ENCODE data around the gene KRTAP1-3.
"Not testable (repeated sequence)": the region's sequence is repeated elsewhere in the genome, so short reads cannot be mapped to it uniquely, and the experiment has no call there.

Gene KRTAP1-3, protein sequence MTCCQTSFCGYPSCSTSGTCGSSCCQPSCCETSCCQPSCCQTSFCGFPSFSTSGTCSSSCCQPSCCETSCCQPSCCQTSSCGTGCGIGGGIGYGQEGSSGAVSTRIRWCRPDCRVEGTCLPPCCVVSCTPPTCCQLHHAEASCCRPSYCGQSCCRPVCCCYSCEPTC

DNA sequence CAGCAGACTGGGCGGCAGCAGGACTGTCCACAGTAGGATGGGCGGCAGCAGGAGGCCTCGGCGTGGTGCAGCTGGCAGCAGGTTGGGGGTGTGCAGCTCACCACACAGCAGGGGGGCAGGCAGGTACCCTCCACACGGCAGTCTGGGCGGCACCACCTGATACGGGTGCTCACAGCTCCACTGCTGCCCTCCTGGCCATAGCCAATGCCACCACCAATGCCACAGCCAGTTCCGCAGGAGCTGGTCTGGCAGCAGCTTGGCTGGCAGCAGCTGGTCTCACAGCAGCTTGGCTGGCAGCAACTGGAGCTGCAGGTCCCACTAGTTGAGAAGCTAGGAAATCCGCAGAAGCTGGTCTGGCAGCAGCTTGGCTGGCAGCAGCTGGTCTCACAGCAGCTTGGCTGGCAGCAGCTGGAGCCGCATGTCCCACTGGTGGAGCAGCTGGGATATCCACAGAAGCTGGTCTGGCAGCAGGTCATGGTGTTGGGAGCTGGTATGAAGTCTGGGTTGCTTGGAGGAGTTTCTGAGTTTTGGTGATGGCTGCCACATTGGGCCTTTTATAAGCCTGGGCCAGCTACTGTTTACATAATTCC lies at the start of gene KRTAP1-3:
Gene KRTAP1-3 (minus strand): TSS at position 529 of the 590 bp plus-strand sequence. CDS start 53 bp downstream, at position 476.
- DNase-seq; ATAC-seq (replicated peaks); H3K36me3 Mint-ChIP-seq; H3K4me1 Mint-ChIP-seq; H3K27ac Mint-ChIP-seq; H3K9me3 Mint-ChIP-seq; H3K4me3 Mint-ChIP-seq: not testable (repeated sequence)
- H3K27me3 Mint-ChIP-seq, result peaks cover 6 to 12% of the 10 kb centered on the region in 2 donors

DNA sequence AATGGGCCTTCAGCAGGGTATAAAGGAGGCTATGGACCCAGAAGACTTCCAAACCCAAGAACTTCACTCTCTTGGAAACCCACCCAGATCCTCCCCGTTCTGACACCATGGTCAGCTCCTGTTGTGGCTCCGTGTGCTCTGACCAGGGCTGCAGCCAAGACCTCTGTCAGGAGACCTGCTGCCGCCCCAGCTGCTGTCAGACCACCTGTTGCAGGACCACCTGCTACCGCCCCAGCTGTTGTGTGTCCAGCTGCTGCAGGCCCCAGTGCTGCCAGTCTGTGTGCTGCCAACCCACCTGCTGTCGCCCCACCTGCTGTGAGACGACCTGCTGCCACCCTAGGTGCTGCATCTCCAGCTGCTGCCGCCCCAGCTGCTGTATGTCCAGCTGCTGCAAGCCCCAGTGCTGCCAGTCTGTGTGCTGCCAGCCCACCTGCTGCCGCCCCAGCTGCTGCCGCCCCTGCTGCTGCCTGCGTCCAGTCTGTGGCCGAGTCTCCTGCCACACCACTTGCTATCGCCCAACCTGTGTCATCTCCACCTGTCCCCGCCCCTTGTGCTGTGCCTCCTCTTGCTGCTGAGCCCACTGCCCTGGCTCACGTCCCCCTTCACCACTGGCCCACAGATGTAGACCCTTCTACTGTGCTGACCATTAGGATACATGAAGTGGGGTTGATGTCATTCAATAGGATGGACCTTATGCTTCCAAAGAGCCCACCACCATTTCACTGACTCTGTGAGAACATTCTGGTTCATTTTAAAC lies 49.6 kb upstream of the KRTAP1-3 start, which contains the start of gene KRTAP4-7:
Gene KRTAP4-7 (plus strand): TSS at position 51 of the 757 bp plus-strand sequence. CDS start 57 bp downstream, at position 108.
- not testable (repeated sequence) for H3K9me3 Mint-ChIP-seq; DNase-seq; H3K36me3 Mint-ChIP-seq; H3K27ac Mint-ChIP-seq; H3K4me1 Mint-ChIP-seq; ATAC-seq (replicated peaks); H3K4me3 Mint-ChIP-seq
- peaks cover 9 to 16% of the 10 kb centered on the region in 2 donors for H3K27me3 Mint-ChIP-seq

DNA sequence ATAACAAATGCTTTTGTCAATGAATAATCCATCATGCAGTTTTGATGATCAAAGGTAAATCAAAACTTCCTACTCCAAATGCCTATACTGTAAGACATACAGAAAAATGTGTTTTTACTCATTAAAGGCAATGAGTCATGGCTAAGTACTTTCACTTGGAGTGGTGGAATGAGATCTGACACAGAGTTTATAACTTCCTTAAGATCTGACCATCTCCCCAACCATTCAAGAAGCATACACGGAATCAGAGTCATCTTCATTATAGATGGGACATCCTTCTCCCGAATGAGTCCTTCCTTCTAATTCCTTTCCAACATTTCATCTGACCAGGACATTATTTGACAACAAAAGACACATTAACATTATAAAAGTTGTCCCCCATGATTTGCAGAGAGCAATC lies 48.8 kb upstream of the KRTAP1-3 start:
- not testable (repeated sequence) for H3K9me3 Mint-ChIP-seq; ATAC-seq (replicated peaks); H3K27ac Mint-ChIP-seq; H3K4me3 Mint-ChIP-seq; H3K36me3 Mint-ChIP-seq; DNase-seq; H3K4me1 Mint-ChIP-seq
- H3K27me3 Mint-ChIP-seq, result peaks cover 9 to 16% of the 10 kb centered on the region in 2 donors

DNA sequence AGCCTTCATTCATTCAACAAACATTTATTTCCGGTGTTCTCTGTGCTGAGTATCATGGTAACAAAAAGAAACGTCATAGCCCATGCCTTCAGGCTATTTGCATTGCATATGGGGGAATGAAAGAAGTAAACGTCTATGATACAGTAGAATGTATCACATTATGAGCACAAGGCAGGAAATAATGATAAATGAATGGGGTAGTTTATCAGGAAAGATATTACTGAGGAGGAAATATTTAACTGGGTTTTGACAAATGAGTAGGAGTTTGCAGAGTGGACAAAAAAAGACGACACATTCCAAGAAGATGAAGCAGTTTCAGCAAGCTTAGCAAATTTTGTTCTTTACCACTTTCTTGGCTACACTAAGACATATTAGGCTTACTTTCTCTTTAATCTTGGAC lies 48.0 kb upstream of the KRTAP1-3 start:
- no peaks in the 10 kb centered on the region for H3K9me3 Mint-ChIP-seq
- no peak overlapping the region for H3K4me3 Mint-ChIP-seq
- H3K4me1 Mint-ChIP-seq, result no peaks in the 10 kb centered on the region
- ATAC-seq (replicated peaks) (no peak), DNase-seq (no peak)
- H3K27me3 Mint-ChIP-seq, result peaks cover 9 to 16% of the 10 kb centered on the region in 2 donors
- H3K36me3 Mint-ChIP-seq, result no peaks in the 10 kb centered on the region
- no peak overlapping the region for H3K27ac Mint-ChIP-seq

DNA sequence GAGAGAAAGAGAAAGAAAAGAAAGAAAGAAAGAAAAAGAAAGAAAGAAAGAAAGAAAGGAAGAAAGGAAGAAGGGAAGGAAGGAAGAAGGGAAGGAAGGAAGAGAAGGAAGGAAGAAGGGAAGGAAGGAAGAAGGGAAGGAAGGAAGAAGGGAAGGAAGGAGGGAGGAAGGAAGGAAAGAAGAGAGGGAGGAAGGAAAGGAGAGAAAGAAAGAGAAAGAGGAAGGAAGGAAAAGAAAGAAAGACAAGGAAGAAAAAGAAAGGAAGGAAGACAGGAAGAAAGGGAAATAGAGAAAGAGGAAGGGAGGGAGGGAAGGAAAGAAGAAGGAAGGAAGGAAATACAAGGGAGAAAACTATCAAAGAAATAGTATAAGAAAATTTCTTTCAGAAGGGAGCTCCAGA lies 42.1 kb upstream of the KRTAP1-3 start:
- Mint-ChIP-seq H3K9me3 (peaks cover 0 to 5% of the 10 kb centered on the region in 2 donors), H3K27me3 (peaks cover 16 to 28% of the 10 kb centered on the region in 2 donors), H3K27ac (no peak overlapping the region), H3K36me3 (no peaks in the 10 kb centered on the region), H3K4me1 (peaks cover 0 to 5% of the 10 kb centered on the region in 2 donors), H3K4me3 (no peak overlapping the region)
- ATAC-seq (replicated peaks) (no peak), DNase-seq (no peak)

DNA sequence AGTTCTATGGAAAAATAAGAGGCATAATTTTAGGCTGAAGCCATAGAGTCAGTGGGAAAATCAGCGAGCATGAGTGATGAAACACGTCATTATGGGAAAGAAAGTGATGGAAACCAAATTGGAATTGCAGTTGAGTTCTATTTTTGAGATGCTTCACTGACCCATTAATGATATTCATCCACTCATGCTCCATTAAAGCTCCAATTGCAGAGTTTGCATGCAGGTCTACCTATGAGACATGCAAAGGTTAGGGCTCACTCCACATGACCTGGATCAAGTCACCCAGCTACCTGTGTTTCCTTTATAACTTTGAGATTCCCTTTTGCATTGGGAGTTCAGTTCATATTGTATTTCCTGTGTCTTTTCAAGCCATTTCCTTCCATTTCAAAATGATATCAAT lies 39.0 kb upstream of the KRTAP1-3 start:
- H3K27me3 Mint-ChIP-seq, result peaks cover 11 to 19% of the 10 kb centered on the region in 2 donors
- ATAC-seq (replicated peaks) (no peak), DNase-seq (no peak)
- peaks cover 0 to 7% of the 10 kb centered on the region in 2 donors for H3K4me1 Mint-ChIP-seq
- H3K9me3 Mint-ChIP-seq, result peaks cover 0 to 5% of the 10 kb centered on the region in 2 donors
- H3K4me3 Mint-ChIP-seq, result no peak overlapping the region
- no peaks in the 10 kb centered on the region for H3K36me3 Mint-ChIP-seq
- no peak overlapping the region for H3K27ac Mint-ChIP-seq

DNA sequence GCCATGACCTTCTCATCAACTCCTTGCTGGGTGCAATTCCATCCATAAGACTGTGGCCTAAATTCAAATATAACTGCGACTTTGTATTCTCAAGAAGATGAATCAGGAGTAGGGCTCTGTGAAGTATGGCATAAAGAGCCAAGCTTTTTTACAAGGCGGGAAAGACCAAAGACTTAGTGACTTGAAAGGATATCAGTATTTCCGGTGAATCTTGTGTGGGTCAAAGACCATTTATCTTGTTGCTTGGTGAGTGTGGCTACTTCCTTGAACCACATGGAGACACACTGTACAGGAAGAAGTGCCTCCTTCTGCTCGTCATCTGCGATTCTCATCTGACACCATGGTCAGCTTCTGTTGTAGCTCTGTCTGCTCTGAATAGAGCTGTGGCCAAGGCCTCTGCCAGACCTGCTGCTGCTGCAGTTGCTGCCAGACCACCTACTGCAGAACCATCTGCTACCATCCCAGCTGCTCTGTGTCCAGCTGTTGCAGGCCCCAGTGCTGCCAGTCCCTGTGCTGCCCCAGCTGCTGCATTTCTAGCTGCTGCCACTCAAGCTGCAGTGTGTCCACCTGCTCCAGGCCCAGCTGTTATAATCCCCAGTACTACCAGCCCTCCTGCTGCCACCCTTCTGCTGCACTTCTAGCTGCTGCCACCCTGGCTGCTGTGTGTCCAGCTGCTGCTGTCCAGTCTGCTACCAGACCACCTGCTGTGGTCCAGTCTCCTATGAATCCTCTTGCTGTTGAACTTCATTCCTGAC lies 37.1 kb upstream of the KRTAP1-3 start:
- peaks cover 11 to 14% of the 10 kb centered on the region in 2 donors for H3K27me3 Mint-ChIP-seq
- H3K4me3 Mint-ChIP-seq, result no peak overlapping the region
- DNase-seq (no peak), ATAC-seq (replicated peaks) (no peak)
- no peak overlapping the region for H3K27ac Mint-ChIP-seq
- peaks cover 0 to 7% of the 10 kb centered on the region in 2 donors for H3K4me1 Mint-ChIP-seq
- H3K36me3 Mint-ChIP-seq, result no peaks in the 10 kb centered on the region
- peaks cover 0 to 4% of the 10 kb centered on the region in 2 donors for H3K9me3 Mint-ChIP-seq

DNA sequence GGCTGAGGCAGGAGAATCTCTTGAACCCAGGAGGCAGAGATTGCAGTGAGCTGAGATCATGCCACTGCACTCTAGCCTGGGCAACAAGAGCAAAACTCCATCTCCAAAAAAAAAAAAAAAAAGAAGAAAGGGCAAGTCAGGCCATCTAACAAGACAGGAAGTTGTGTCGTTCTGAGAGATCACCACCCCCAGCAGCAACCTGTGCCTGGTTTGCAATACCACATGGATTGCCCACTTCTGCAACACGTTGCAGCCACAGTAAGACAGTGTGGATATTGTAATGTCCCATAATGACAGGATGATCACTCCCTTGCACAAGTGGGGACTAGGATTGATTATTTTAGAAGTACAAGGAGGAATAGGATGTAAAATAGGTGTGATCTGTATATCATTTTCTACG lies 34.4 kb upstream of the KRTAP1-3 start:
- peaks cover 0 to 4% of the 10 kb centered on the region in 2 donors for H3K27me3 Mint-ChIP-seq
- H3K4me3 Mint-ChIP-seq, result no peak overlapping the region
- no peak for ATAC-seq (replicated peaks)

DNA sequence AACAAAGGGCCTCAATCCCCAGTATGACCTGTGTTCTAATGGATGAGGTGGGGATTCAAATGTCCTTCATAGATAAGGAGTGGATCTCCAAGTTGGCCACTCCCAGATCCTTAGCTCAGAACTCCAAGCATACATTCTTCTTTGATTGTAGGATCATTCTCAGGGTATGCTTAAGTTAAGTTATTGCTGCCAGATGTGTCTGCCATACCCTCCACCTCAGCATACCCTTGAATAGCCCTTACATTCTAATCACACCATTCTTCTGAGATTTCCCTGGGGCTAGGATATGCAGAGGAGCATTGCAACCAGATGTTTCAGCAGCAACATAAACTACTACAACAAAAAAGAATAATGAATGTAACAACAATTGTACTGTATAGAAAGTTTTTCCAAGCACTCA lies 32.6 kb upstream of the KRTAP1-3 start:
- H3K4me3 Mint-ChIP-seq, result no peak overlapping the region
- H3K27me3 Mint-ChIP-seq, result peaks cover 0 to 3% of the 10 kb centered on the region in 2 donors
- no peaks in the 10 kb centered on the region for H3K36me3 Mint-ChIP-seq
- no peaks in the 10 kb centered on the region for H3K9me3 Mint-ChIP-seq
- H3K4me1 Mint-ChIP-seq, result peaks cover 0 to 5% of the 10 kb centered on the region in 2 donors
- ATAC-seq (replicated peaks), result no peak
- DNase-seq, result no peak
- H3K27ac Mint-ChIP-seq, result no peak overlapping the region

More for the DNA sequence above, 34.4 kb upstream of the KRTAP1-3 start:
- DNase-seq, result no peak
- Mint-ChIP-seq H3K4me1 (peaks cover 0 to 5% of the 10 kb centered on the region in 2 donors), H3K36me3 (no peaks in the 10 kb centered on the region), H3K9me3 (no peaks in the 10 kb centered on the region), H3K27ac (no peak overlapping the region)

DNA sequence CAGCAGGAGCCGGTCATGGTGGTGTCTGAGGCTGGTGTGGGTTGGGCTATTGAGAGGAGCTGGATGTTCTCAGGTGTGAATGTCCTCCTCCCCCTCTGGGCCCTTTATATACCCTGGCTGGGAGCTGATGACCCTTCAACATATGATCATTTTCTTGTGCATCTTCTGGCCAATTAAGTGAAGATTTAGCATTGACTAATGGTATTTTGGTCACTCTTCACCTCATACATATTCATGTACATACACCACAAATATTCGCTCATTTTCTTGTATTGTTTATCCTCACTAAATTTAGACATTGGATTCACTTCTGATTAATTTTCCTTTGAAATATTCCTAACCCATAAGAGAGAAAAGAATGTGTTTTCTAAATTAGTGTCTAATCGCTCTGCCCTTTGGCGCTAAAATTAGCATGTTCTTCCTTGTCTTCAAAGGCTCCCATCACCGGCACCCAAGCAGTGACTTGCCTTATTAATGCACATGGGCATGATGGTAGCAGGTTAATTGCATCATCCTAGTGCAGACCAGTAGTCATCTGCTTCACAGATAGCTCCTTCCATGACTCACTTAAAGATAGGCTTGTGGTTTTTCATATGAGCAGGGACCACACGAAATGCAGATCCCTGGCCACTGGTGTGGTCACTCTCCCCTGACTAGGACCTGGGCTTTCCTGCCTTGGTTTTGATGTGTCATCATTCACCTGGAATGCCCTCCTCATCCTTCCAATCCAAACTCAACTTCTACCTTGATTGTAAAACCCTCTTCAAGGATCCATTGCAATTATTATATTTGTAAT lies 31.4 kb upstream of the KRTAP1-3 start, which contains the start of gene KRTAP2-4:
Gene KRTAP2-4 (minus strand): TSS at position 51 of the 796 bp plus-strand sequence. CDS start 34 bp downstream, at position 17.
- ATAC-seq (replicated peaks) (no peak), DNase-seq (no peak)
- Mint-ChIP-seq H3K9me3 (no peaks in the 10 kb centered on the region), H3K4me1 (peaks cover 0 to 2% of the 10 kb centered on the region in 2 donors), H3K36me3 (no peaks in the 10 kb centered on the region), H3K4me3 (no peak within 1 kb of the TSS), H3K27me3 (peaks cover 0 to 8% of the 10 kb centered on the region in 2 donors), H3K27ac (no peak within 1 kb of the TSS)

DNA sequence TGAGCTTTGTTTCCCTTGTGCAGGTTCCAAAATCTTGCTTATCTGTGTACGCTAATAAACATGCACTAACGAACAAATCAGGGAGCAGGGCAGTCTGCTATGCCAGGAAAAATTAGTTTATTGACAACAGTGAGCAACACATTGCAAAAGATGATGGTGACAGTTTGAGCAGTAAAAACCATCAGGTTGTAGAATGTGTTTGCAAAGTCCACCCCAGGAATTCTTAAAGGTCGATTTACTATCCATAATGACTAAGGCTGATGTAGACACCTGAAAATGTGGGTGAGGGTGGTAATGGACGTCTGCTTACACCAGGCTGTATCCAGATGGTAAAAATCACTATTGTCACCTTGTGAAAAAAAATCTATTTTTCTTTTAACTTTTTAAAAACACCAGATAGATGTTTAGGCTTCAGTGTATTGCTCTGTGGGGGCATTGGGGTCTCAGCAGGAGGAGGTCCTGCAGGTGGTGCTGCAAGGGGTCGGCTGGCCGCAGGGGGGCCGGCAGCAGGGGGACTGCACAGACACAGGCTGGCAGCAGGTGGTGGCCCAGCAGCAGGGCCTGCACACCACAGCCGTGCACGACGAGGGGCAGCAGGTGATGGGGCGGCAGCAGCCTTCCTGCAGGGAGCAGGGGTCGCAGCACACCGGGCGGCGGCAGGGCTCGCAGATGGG lies 30.5 kb upstream of the KRTAP1-3 start:
- H3K36me3 Mint-ChIP-seq; H3K27ac Mint-ChIP-seq; ATAC-seq (replicated peaks); H3K9me3 Mint-ChIP-seq; H3K4me1 Mint-ChIP-seq; DNase-seq; H3K4me3 Mint-ChIP-seq: not testable (repeated sequence)
- peaks cover 6 to 13% of the 10 kb centered on the region in 2 donors for H3K27me3 Mint-ChIP-seq

DNA sequence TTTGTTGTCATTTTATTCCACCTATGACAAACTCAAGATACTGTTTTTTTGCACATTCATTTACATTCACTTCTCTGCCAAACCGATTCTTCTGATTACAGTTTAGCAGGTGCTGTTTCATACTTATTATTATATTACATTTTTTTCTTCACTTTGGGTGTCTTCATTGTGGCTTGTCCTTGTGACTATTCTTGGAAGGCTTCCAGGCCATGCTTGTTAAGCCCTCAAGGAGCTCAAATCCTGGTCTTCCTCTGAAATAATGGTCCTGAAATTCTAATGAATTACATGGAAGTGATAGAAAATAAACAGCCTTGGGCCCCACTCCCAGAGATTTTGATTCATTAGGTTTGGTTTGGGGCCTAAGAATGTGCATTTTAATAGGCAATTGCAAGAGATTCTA lies 29.6 kb upstream of the KRTAP1-3 start:
- ATAC-seq (replicated peaks) (no peak), DNase-seq (no peak)
- Mint-ChIP-seq H3K27ac (no peak overlapping the region), H3K4me1 (peaks cover 3 to 4% of the 10 kb centered on the region in 2 donors), H3K4me3 (no peak overlapping the region), H3K9me3 (no peaks in the 10 kb centered on the region), H3K27me3 (peaks cover 11 to 17% of the 10 kb centered on the region in 2 donors), H3K36me3 (no peaks in the 10 kb centered on the region)

DNA sequence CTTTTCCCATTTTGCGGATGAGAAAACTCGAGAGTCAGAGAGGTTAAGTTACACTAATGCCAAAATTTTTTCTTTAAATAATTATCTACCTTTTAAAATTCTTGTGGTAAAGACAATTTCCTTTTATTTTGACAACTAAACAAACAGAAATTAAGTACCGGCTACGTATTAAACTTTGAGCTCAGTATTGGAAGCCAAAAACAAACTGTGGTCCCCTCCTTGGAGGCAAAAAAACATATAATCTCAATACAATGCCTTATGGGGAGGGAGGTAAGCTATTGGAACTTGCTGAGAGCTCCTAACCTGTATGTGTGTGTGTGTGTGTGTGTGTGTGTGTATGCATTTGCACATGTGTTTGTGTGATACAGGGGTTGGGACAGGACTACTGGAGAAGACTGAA lies 28.8 kb upstream of the KRTAP1-3 start:
- ATAC-seq (replicated peaks), result no peak
- Mint-ChIP-seq H3K9me3 (no peaks in the 10 kb centered on the region), H3K36me3 (no peaks in the 10 kb centered on the region), H3K4me1 (peaks cover 2 to 5% of the 10 kb centered on the region in 2 donors), H3K27ac (no peak overlapping the region), H3K4me3 (no peak overlapping the region), H3K27me3 (peaks cover 13 to 20% of the 10 kb centered on the region in 2 donors)
- no peak for DNase-seq

All from stimulated activated naive B cell treated with anti-CD40 and anti-IgM and Interleukin-4, amounts not matched to agents 10 μg/mL and 1 μg/mL and 100 μg/mL, for 72 hours (primary cell).